Measurements from ENCODE around the gene BGLAP. TPM values are rescaled to one million over a fixed set of nuclear protein-coding genes. Genes with fewer than 3 reads are reported as not detected.

Gene BGLAP
- total and polyA plus RNA-seq, 2 of the 13 experiments (the other 11 are each of a cell fraction or from before 2014, with no cell fraction given): 0.62 to 1.6 TPM

GRCh38 chr1:156282479-156283222, 40.7 kb downstream of the BGLAP start, which contains the start of gene SMG5 (continued):
- TF ChIP-seq PREB (CRISPR knock-in tag; IDR thresholded peaks at IDR 0.05) (no peak), HMGXB4 (CRISPR knock-in tag; IDR thresholded peaks at IDR 0.05; ENCODE audit: borderline replicate concordance in 1 of 2, low read depth in 1 of 2) (peak; percentile 86 to 87; a peak in 3 of 4 replicates), ZIK1 (CRISPR knock-in tag; IDR thresholded peaks at IDR 0.05; ENCODE audit: borderline replicate concordance, low read depth) (no peak; the same call in 1 of the 2 replicates), CERS6 (CRISPR knock-in tag; IDR thresholded peaks at IDR 0.05) (no peak), CENPX (CRISPR knock-in tag; IDR thresholded peaks at IDR 0.05) (no peak), ETS1 (CRISPR knock-in tag; IDR thresholded peaks at IDR 0.05) (no peak), ASH2L (IDR thresholded peaks at IDR 0.05; ENCODE audit: insufficient read length, low read depth, low read length) (peak; percentile 87), PATZ1 (CRISPR knock-in tag; IDR thresholded peaks at IDR 0.05) (peak; percentile 21; the same call in 1 of the 2 replicates), TFAP4 (IDR thresholded peaks at IDR 0.05; ENCODE audit: borderline replicate concordance, low read depth) (peak; percentile 55; the same call in 1 of the 2 replicates), MIXL1 (CRISPR knock-in tag; IDR thresholded peaks at IDR 0.05) (peak; percentile 87), SP2 (CRISPR knock-in tag; IDR thresholded peaks at IDR 0.05) (no peak), SOX13 (IDR thresholded peaks at IDR 0.05) (no peak; the same call in 1 of the 2 replicates), SOX13 (CRISPR knock-in tag; conservative IDR thresholded peaks at IDR 0.05 in 1 of 2, IDR thresholded peaks at IDR 0.05 in 1 of 2) (peak in 1 of 2 experiments; percentile 55; a peak in 2 of 4 replicates), TCF7L2 (IDR thresholded peaks at IDR 0.05; ENCODE audit: low read depth, low read length) (no peak), ZBTB21 (CRISPR knock-in tag; IDR thresholded peaks at IDR 0.05) (peak; percentile 54; the same call in 1 of the 2 replicates), SOX5 (CRISPR knock-in tag; IDR thresholded peaks at IDR 0.05; ENCODE audit: borderline replicate concordance) (peak; percentile 53; the same call in 1 of the 2 replicates), CBX1 (IDR thresholded peaks at IDR 0.05; ENCODE audit: low read depth) (peak; percentile 81), JDP2 (CRISPR knock-in tag; IDR thresholded peaks at IDR 0.05; ENCODE audit: borderline replicate concordance) (no peak), ZNF768 (CRISPR knock-in tag; IDR thresholded peaks at IDR 0.05) (peak; percentile 77; the same call in 1 of the 2 replicates), NFRKB (IDR thresholded peaks at IDR 0.05) (peak; percentile 74), ZNF879 (CRISPR knock-in tag; IDR thresholded peaks at IDR 0.05) (no peak), PHF8 (CRISPR knock-in tag; IDR thresholded peaks at IDR 0.05) (peak; percentile 92)

Data from HepG2 (cell line).